NCI-H345 (cell line): ENCODE data around the gene NDUFV3.
"Not testable (repeated sequence)": the region's sequence is repeated elsewhere in the genome, so short reads cannot be mapped to it uniquely, and the experiment has no call there.

Source experiments
- DNase-seq: peaks from one replicate; lab custom pipeline; 2025; lab: John Stamatoyannopoulos, UW

NDUFV3 gene

DNA sequence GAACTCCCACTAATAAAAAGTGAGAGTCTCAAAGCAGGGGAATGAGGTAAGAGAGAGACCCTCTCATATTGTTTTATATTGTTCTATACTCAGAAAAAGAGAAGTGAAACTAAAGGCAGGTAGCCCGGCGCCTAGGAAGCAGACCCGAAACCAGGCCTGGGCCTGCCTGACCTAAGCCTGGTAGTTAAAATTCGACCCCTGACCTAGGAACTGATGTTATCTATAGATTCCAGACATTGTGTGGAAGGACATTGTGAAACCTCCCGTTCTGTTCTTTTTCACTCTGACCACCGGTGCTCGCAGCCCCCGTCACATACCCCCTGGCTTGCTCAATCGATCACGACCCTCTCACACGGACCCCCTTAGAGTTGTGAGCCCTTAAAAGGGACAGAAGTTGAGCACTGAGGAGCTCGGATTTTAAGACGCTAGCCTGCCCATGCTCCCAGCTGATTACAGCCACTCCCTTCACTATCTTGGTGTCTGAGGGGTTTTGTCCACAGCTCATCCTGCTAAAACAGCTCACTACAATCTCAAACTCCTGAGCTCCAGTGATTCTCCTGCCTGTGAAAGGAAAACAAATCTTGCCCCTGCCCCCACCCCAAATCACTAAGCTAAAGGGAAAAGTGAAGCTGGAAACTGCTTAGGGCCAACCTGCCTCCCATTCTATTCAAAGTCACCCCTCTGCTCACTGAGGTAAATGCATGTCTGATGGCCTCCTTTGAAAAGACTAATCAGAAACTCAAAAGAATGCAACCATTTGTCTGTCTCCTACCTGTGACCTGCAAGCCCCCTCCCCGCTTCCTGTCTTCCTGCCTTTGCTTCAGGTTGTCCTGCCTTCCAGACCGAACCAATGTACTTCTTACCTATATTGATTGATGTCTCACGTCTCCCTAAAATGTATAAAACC, 44.2 kb downstream of the NDUFV3 start:
- DNase-seq, result not testable (repeated sequence)

DNA sequence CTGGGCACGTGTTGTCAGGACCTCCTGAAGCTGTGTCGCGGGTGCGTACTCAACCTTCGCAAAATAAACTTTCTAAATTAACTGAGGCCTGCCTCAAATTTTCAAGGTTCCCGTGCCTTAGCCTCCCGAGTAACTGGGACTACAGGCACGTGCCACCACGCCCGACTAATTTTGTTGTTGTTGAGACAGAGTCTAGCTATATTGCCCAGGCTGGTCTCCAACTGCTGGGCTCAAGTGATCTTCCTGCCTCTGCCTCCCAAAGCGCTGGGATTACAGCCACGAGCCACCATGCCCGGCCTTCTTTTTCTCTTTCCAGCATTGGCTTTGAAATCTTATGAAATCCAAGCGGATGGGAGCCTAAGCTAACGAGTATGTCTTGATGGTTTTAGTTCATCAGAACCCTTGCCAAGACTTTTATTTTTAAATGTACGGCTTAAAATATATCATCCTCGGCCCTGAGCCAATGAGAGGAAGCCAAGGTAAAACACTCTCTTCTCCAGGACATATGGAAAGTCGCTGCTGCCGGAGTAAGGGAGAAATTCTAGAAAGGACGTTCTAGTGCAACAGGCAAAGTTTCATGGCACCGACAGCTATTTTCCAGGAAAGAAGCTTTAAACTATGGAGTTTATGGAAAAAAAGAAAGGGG, 45.0 kb downstream of the NDUFV3 start:
- no peak for DNase-seq

DNA sequence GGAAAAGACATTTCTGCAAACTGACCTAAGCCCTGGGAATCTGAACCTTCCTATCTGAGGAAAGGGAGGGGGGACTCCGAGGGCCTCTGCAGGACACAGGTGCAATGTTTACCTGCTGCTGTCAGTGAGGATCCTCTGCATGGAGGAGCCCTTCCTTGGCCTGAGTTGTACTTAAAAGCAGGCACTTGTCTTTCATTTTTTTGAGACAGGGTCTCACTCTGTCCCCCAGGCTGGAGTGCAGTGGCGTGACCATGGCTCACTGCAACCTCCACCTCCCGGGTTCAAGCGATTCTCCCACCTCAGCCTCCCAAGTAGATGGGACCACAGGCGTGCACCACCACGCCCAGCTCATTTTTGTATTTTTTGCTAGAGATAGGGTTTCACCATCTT, 45.5 kb downstream of the NDUFV3 start:
- not testable (repeated sequence) for DNase-seq

DNA sequence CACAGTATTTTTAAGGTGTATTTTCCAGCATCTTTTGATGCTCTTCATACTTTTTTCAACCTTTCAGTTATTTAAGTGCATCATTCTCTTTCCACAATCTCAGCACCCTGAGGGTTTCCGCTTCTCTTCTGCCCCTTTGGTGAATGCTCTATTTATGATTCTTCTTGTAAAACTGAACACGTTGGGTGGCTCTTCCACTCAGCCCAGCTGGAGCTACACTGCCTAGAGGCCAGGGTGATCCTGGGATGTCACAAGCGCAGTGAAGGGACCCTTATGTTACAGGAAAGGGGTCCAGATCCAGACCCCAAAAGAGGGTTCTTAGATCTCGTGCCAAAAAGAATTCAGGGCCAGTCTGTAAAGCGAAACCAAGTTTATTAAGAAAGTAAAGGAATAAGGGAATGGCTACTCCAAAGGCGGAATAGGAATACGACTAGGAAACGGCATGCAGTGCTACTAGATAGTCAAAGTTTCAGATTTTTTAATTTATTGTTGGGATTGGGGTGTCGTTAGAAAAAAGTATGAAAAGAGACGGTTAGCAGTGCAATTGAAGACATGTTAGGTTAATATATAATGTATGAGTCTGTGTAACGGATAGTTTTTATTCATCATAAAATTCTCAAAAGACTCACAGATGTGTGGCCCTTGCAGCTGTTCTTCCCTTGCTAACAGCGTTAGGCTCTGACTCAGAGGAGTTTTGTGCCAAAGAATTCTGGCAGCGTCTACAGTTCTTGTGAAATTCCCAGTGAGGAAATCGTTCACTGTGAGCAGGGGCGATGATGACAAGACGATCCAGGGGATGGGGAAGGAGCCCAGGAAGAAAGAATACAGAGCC, 46.7 kb downstream of the NDUFV3 start:
- DNase-seq, result no peak

DNA sequence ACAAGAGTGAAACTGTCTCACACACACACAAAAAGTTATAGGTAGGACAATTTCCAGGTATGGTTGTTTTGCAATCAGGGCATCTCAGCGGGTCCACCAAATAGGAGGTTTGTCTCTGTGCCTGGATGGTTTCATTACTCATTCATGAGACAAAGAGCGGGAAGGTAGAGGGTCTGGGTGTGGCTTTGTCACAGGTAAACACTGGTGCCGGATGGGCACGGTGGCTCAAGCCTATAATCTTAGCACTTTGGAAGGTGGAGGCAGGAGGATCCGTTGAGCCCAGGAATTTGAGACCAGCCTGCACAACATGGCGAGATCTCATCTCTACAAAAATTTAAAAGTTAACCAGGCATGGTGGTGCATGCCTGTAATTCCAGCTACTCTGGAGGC, 48.6 kb downstream of the NDUFV3 start:
- no peak for DNase-seq

DNA sequence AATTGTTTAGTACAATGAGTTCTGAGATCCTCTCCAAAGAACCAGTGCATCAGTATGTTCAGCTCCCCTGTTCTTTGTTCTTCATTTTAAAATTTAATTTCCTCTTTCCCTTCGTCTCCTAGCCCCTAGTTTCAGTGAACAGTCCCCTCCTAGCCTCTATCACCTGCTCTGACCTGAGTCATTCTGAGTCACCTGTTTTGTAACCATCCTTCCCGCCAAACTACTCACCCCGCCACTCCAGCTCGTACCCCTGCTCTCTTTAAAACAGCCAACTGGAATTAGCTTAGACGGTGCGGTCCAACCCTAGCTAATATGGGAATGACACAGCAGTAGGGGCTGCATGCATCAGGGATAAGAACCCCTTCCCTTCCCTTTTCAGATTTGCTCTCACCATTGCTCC, 49.1 kb downstream of the NDUFV3 start:
- DNase-seq, result no peak

DNA sequence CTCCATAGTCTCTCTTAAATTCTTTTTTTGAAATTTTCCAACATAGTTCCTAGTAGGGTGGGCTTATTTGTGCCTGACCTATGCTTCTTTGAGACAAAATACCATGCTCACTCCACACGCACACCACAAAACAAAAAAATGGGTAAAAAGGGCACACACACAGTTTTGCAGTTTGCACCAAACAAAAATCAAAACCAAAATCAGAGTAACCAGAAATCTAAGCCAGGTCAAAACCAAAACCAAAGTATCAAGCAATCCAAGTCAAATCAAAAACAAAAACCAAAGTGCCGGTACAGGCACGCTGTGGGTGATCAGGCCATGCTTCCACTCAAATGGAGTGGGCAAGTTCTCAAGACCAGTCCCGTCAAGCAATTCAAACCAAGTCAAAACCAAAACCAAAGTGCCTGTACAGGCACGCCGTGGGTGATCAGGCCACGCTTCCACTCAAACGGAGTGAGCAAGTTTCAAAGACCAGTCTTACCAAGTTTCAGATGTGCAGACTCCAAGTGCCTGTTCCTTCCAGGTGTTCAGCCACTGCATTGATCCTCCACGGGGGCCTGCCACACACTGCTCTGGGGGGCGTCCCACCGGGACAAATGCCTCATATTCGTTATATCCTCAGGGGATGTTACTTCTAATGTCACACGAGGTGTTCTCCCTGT, 56.1 kb downstream of the NDUFV3 start:
- DNase-seq, result not testable (repeated sequence)

DNA sequence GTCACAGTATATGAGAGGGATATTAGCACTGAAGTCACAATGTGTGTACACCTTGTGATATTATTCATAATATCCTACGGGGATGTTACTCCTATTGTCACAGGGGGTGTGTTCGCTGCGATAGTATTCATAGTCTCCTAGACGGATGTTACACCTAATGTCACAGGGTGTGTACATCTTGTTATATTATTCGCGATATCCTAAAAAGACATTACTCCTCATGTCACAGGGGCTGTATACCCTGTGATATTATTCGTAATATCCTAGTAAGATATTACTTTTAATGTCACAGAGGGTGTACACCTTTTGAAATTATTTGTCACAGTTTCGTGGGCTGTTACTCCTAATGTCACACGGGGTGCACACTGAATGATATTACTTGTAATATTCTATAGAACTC, 58.1 kb downstream of the NDUFV3 start:
- DNase-seq, result not testable (repeated sequence)

DNA sequence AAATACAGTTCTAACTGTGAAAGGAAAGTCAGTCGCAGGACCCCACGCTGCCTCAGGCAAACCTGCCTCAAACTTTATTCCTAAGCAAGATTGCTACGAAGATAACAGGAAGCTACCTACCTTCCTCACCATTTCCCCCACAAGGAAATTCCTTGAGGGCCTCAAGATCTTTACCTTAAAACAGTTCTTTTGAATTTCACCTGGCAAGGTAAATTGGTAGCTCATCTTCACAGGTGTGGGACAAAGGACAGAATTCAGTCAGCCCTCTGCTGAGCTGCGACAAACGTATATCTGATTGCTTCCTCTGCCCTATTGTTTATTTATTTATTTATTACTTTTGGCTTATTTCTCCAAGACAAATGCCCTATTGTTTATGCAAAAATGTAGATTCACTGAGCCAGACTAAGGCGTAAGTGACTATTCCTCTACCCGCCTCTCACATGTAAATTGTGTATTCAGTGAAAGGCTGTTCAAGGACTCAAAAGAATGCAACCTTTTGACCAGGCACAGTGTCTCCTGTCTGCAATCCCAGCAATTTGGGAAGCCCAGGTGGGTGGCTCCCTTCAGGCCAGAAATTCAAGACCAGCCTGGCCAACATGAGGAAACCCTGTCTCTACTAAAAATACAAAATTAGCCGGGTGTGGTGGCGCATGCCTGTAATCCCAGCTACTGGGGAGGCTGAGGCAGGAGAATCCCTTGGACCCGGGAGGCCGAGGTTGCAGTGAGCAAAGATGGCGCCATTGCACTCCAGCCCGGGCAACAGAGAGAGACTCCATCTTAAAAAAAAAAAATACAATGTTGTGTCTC, 63.9 kb downstream of the NDUFV3 start:
- DNase-seq, result no peak

DNA sequence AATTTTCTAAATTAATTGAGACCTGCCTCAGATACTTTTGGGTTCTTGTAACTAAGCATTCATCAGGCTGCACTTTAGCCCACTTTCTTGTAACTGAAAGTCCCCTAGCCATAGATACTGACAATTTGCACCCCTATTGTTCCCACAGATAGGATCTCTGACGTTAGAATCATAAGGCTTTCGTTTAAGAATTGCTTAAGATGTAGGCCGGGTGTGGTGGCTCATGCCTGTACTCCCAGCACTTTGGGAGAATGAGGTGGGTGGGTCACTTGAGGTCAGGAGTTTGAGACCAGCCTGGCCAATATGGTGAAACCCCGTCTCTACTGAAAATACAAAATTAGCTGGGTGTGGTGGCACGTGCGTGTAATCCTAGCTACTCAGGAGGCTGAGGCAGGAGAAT, 65.0 kb downstream of the NDUFV3 start:
- DNase-seq, result not testable (repeated sequence)

DNA sequence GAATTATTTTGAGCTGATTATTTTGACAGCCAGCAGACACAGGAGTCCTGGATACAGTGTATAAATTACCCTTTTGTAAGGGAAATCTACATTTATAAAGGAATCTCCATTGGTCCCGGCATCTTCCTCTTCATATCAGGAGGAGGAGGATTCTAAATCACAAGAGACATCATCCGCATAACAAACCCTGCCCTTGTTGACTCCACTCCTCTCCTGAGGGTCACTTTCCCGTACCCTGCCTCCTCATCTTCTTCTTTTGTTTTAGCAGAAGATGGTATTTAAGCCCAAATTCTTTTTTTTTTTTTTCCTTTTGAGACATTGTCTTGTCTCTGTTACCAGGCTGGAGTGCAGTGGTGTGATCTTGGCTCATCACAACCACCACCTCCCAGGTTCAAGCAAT, 66.6 kb downstream of the NDUFV3 start:
- DNase-seq, result no peak

DNA sequence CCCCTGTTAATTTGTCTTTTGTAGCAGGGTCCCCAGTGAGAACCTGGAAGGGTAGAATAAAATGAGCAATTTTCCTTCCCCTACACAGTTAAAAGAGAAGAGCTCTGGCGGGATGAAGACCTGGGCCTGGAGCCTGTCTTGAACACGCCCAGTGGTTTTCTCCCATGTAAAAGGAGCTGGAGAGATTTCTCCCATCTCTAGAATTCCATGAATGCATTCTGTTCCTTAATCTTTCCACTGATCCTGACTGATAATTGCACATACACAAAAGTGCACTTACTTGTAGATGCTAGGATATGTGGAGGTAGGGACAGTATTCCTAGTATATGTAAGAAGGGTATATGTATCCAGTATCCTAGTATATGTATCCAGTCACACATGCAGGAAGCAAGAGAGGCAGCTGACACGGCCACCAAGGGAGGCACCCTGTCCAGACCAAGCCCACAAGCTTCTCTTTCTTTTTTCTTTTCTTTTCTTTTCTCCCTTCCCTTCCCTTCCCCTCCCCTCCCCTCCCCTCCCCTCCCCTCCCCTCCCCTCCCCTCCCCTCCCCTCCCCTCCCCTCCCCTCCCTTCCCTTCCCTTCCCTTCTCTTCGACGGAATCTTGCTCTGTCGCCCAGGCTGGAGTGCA, 69.4 kb downstream of the NDUFV3 start:
- no peak for DNase-seq
